ENCODE results near the gene GUSB. TPM values are rescaled to one million over a fixed set of nuclear protein-coding genes. Genes with fewer than 3 reads are reported as not detected.

Gene GUSB
- total RNA-seq, 4 donors from 2014 or later = 13.8 to 22.8 (median 18.8) TPM

GRCh38 chr7:65937296-65937695 lies 44.7 kb downstream of the GUSB start:
- DNase-seq (ENCODE audit: low spot score in 2 of 2) = no peak
- TF ChIP-seq POLR2A (IDR thresholded peaks at IDR 0.05) (no peak), CTCF (IDR thresholded peaks at IDR 0.05) (no peak)
- intact Hi-C loops (cut with DNase I; ENCODE audit: low total_unique reads) = no loop called here
- 97 to 100% methylated on average over 2 of the region's 2 CpGs for WGBS, 2 donors
- no peak overlapping the region for H3K4me3 ChIP-seq (ENCODE audit: low read depth, poor library complexity, severe bottlenecking)

GRCh38 chr7:65931685-65932084 lies 50.3 kb downstream of the GUSB start:
- 88 to 90% methylated on average over 4 of the region's 4 CpGs for WGBS, 2 donors
- TF ChIP-seq CTCF (IDR thresholded peaks at IDR 0.05) (no peak), POLR2A (IDR thresholded peaks at IDR 0.05) (no peak)
- no peak for DNase-seq (ENCODE audit: low spot score in 2 of 2)
- intact Hi-C loops (cut with DNase I; ENCODE audit: low total_unique reads) = no loop called here
- no peak overlapping the region for H3K4me3 ChIP-seq (ENCODE audit: low read depth, poor library complexity, severe bottlenecking)

- TF ChIP-seq CTCF (IDR thresholded peaks at IDR 0.05) = no peak
- TF ChIP-seq POLR2A (IDR thresholded peaks at IDR 0.05) = no peak
- WGBS, 2 donors = 80 to 90% methylated on average over 6 of the region's 6 CpGs
- H3K4me3 ChIP-seq (ENCODE audit: low read depth, poor library complexity, severe bottlenecking) = no peak overlapping the region
- DNase-seq (ENCODE audit: low spot score in 2 of 2) = no peak
- intact Hi-C loops (cut with DNase I; ENCODE audit: low total_unique reads) = no loop called here
Observed at GRCh38 chr7:65927489-65928448, 54.2 kb downstream of the GUSB start.

- intact Hi-C loops (cut with DNase I; ENCODE audit: low total_unique reads) = no loop called here
- no peak for DNase-seq (ENCODE audit: low spot score in 2 of 2)
- no peak overlapping the region for H3K4me3 ChIP-seq (ENCODE audit: low read depth, poor library complexity, severe bottlenecking)
- TF ChIP-seq POLR2A (IDR thresholded peaks at IDR 0.05) (no peak), CTCF (IDR thresholded peaks at IDR 0.05) (no peak)
Observed at GRCh38 chr7:65926588-65926987, 55.4 kb downstream of the GUSB start.

GRCh38 chr7:65925040-65925439 lies 57.0 kb downstream of the GUSB start:
- intact Hi-C loops (cut with DNase I; ENCODE audit: low total_unique reads) = no loop called here
- no peak for TF ChIP-seq POLR2A (IDR thresholded peaks at IDR 0.05)
- TF ChIP-seq CTCF (IDR thresholded peaks at IDR 0.05) = no peak
- DNase-seq (ENCODE audit: low spot score in 2 of 2) = no peak
- no peak overlapping the region for H3K4me3 ChIP-seq (ENCODE audit: low read depth, poor library complexity, severe bottlenecking)
- WGBS, 2 donors = 57 to 91% methylated on average over 3 of the region's 3 CpGs
